ENCODE measurements around the gene FERMT1. TPM values are rescaled to one million over a fixed set of nuclear protein-coding genes. Genes with fewer than 3 reads are reported as not detected.

The FERMT1 gene
- total and polyA plus RNA-seq, 2 of the 13 experiments (the other 11 are each of a cell fraction or from before 2014, with no cell fraction given): 15.8 to 29.5 TPM

DNA sequence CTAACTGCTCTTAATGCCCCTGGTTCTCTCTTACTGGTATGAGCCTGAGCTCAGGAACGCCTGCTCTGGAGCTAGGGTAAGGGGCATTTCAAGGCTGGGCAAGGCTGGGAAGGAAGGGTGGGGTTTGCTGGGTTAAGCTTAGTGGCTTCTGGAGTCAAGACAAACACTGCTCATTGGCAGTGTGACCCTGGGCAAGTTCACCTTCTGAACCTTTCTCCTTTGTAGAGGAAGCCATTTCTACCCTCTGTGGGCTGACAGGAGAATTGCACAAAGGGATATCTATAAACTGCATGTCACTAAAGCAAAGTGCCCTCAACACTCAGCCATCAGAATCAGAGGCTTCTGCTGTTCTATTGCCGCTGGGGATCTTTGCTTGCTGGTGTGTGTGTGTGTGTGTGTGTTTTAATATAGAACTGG, 48.7 kb downstream of the FERMT1 start (continued):
- TF ChIP-seq, protein P1, sequence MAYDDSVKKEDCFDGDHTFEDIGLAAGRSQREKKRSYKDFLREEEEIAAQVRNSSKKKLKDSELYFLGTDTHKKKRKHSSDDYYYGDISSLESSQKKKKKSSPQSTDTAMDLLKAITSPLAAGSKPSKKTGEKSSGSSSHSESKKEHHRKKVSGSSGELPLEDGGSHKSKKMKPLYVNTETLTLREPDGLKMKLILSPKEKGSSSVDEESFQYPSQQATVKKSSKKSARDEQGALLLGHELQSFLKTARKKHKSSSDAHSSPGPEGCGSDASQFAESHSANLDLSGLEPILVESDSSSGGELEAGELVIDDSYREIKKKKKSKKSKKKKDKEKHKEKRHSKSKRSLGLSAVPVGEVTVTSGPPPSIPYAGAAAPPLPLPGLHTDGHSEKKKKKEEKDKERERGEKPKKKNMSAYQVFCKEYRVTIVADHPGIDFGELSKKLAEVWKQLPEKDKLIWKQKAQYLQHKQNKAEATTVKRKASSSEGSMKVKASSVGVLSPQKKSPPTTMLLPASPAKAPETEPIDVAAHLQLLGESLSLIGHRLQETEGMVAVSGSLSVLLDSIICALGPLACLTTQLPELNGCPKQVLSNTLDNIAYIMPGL (CRISPR knock-in tag; IDR thresholded peaks at IDR 0.05; ENCODE audit: borderline replicate concordance in 1 of 2, low read depth in 1 of 2): peak; percentile 36 to 65; a peak in 2 of 4 replicates
- TF ChIP-seq KAT7 (CRISPR knock-in tag; IDR thresholded peaks at IDR 0.05; ENCODE audit: borderline replicate concordance) (no peak), ZNF83 (CRISPR knock-in tag; IDR thresholded peaks at IDR 0.05; ENCODE audit: borderline replicate concordance) (0 out of 2 replicates have a peak, but pooled peaks have one; percentile 49), BCL6 (CRISPR knock-in tag; IDR thresholded peaks at IDR 0.05) (peak; percentile 66), SMC3 (IDR thresholded peaks at IDR 0.05; ENCODE audit: low read length) (peak; percentile 86), ZNF816 (CRISPR knock-in tag; IDR thresholded peaks at IDR 0.05; ENCODE audit: borderline replicate concordance) (no peak), RBFOX2 (IDR thresholded peaks at IDR 0.05; ENCODE audit: low read depth, low read length) (no peak), NR2F6 (IDR thresholded peaks at IDR 0.05) (peak; percentile 60; the same call in 1 of the 2 replicates), NR2F6 (CRISPR knock-in tag; IDR thresholded peaks at IDR 0.05) (peak; percentile 80)
- TF ChIP-seq, protein P2, sequence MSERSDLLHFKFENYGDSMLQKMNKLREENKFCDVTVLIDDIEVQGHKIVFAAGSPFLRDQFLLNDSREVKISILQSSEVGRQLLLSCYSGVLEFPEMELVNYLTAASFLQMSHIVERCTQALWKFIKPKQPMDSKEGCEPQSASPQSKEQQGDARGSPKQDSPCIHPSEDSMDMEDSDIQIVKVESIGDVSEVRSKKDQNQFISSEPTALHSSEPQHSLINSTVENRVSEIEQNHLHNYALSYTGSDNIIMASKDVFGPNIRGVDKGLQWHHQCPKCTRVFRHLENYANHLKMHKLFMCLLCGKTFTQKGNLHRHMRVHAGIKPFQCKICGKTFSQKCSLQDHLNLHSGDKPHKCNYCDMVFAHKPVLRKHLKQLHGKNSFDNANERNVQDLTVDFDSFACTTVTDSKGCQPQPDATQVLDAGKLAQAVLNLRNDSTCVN (CRISPR knock-in tag; IDR thresholded peaks at IDR 0.05; ENCODE audit: borderline replicate concordance): 0 out of 2 replicates have a peak, but pooled peaks have one; percentile 38
